Pancreas (tissue), 10 donors: Measurements from ENCODE around the gene ZNF184. TPM values are rescaled to one million over a fixed set of nuclear protein-coding genes. Genes with fewer than 3 reads are reported as not detected.

Experiments used
- ATAC-seq, 4 donors: fragments of 200-7000 bp; cut with Tn5 transposase; one replicate each; pipeline versions ENCODE4 v1.8.0 to v1.9.1; 2020; ENCODE audit warnings: mild to moderate bottlenecking in 4 of 4, moderate library complexity in 4 of 4
- DNase-seq, 6 donors: peaks; one replicate each; pipeline ENCODE4 v3.0.0-alpha.2; 2020
- FAIRE-seq: peaks from 2 replicates; lab custom pipeline; 2012; peaks lifted over from hg19 to GRCh38; lab: Jason Lieb, UNC
- H3K27ac ChIP-seq, 4 donors: fragments of 200-600 bp; sonication (generic); 1 replicate in 3 of 4; 2 replicates in 1 of 4; pipeline versions ENCODE4 v1.5.0 to v1.8.0; 2020
- H3K27me3 ChIP-seq, 4 donors: fragments of 200-600 bp; one replicate each; pipeline ENCODE4 v1.8.0; 2021
- H3K36me3 ChIP-seq, 3 donors: fragments of 200-600 bp; sonication (generic) in 1 of 3; one replicate each; pipeline versions ENCODE4 v1.5.0 to v1.8.0; 2020 to 2021
- H3K4me1 ChIP-seq, 3 donors: fragments of 200-600 bp; one replicate each; pipeline ENCODE4 v1.8.0; 2021
- H3K4me3 ChIP-seq, 4 donors: fragments of 200-600 bp; sonication (generic) in 2 of 4; one replicate each; pipeline versions ENCODE4 v1.5.0 to v1.8.0; 2020 to 2021
- H3K9me3 ChIP-seq, 4 donors: fragments of 200-600 bp; one replicate each; pipeline ENCODE4 v1.8.0; 2021
- CTCF ChIP-seq, 4 donors: fragments of 200-600 bp; sonication (generic) in 3 of 4; IDR thresholded peaks; one replicate each; pipeline versions ENCODE4 v1.5.0 to v1.8.0; 2021; ENCODE audit warnings: antibody characterized with exemption in 4 of 4
- WGBS, 2 donors: extraction: QIAGEN DNeasy Blood & Tissue Kit; methylation state at CpG; one replicate each; pipeline ENCODE4 v1.1.7; 2013; 5-methylcytosine and 5-hydroxymethylcytosine counted together
- intact Hi-C, 3 donors: fragments of 100-400 bp; cut with DNase I; formaldehyde crosslinking; loops; one replicate each; pipeline versions ENCODE4 v1.11.1 to v1.14.2; 2022
- polyA plus RNA-seq, 2 donors: library from polyadenylated mRNA; stranded (reverse); fragments of 200-250 nt; gene quantifications; one replicate each; pipeline ENCODE4 v1.2.3, GENCODE V29; 2013
- total RNA-seq, 6 donors: library from RNA; stranded (reverse); fragmentation: NEBNext Ultra II Directional in 4 of 6; extraction: Animal tissue kit (Norgen Biotek cat#: 25700) in 4 of 6; gene quantifications; one replicate each; pipeline versions ENCODE4 v1.2.1 to v1.2.4, GENCODE V29; 2021 to 2023
- donor health status: healthy with polysubstance abuse.
- donor health status: DM: no; HTN: no; CAD: no; lungs with moderate emphysema.
- donor health status: DM: no; HTN: no; CAD: no.
- donor health status: control.
- donor health status: control.
- donor health status: Bipolar disorder and iron deficiency.
- donor health status: DM: yes; HTN: yes; CAD: no.
- donor health status: DM: no; HTN: no; CAD: no.
- donor health status: DM: no; HTN: no; CAD: no.
- donor health status: DM: yes; HTN: yes; CAD: no.

ZNF184 gene
- total and polyA plus RNA-seq, 8 donors, result 1.1 to 4.6 (median 2.2) TPM

GRCh38 chr6:27476090-27476489 is 3.2 kb upstream of the ZNF184 start:
- no peak for FAIRE-seq

GRCh38 chr6:27474672-27475071 is 1.8 kb upstream of the ZNF184 start:
- Histone ChIP-seq H3K4me1 (peaks cover 0 to 20% (median 0%) of the 10 kb centered on the region in 3 donors), H3K9me3 (no peaks in the 10 kb centered on the region), H3K27ac (no peak overlapping the region), H3K36me3 (no peaks in the 10 kb centered on the region), H3K4me3 (no peak overlapping the region), H3K27me3 (no peaks in the 10 kb centered on the region)
- DNase-seq (no peak), FAIRE-seq (no peak), ATAC-seq (no peak)
- TF ChIP-seq CTCF (IDR thresholded peaks at IDR 0.05), result no peak
- 60 to 82% methylated on average over 3 of the region's 3 CpGs for WGBS, 2 donors
- intact Hi-C loops, result no loop called here

More at GRCh38 chr6:27476090-27476489, 3.2 kb upstream of the ZNF184 start:
- Histone ChIP-seq H3K4me1 (peaks cover 0 to 16% (median 0%) of the 10 kb centered on the region in 3 donors), H3K36me3 (no peaks in the 10 kb centered on the region), H3K27me3 (no peaks in the 10 kb centered on the region), H3K27ac (no peak overlapping the region), H3K9me3 (no peaks in the 10 kb centered on the region), H3K4me3 (no peak overlapping the region)
- intact Hi-C loops, result no loop called here
- no peak for ATAC-seq
- no peak for DNase-seq
- WGBS, 2 donors, result 94 to 100% methylated on average over 1 of the region's 1 CpG
- TF ChIP-seq CTCF (IDR thresholded peaks at IDR 0.05), result no peak

GRCh38 chr6:27474172-27474465 is 1.2 kb upstream of the ZNF184 start:
- peak overlapping the region in 1 of 4 donors; percentile 6 for H3K27ac ChIP-seq
- TF ChIP-seq CTCF (IDR thresholded peaks at IDR 0.05), result no peak
- no peak for FAIRE-seq

GRCh38 chr6:27472182-27472616 is 706 bp downstream of the ZNF184 start:
- Histone ChIP-seq H3K4me3 (peak overlapping the region; percentile 52 to 86 (median 74)), H3K27ac (peak overlapping the region; percentile 92 to 97 (median 95)), H3K36me3 (peaks cover 0 to 3% (median 0%) of the 10 kb centered on the region in 3 donors), H3K27me3 (no peaks in the 10 kb centered on the region), H3K4me1 (peaks cover 0 to 16% (median 0%) of the 10 kb centered on the region in 3 donors), H3K9me3 (no peaks in the 10 kb centered on the region)
- 1 to 2% methylated on average over 13 of the region's 13 CpGs for WGBS, 2 donors
- FAIRE-seq (no peak), ATAC-seq (peak; percentile 35 to 64 (median 51)), DNase-seq (peak in 1 of 6 donors; percentile 55)
- no peak for TF ChIP-seq CTCF (IDR thresholded peaks at IDR 0.05)
- intact Hi-C loops, result no loop called here

More at GRCh38 chr6:27474172-27474465, 1.2 kb upstream of the ZNF184 start:
- ATAC-seq, result no peak
- WGBS, 2 donors, result 27 to 37% methylated on average over 4 of the region's 4 CpGs
- peaks cover 0 to 20% (median 0%) of the 10 kb centered on the region in 3 donors for H3K4me1 ChIP-seq
- peak in 2 of 6 donors; percentile 15 to 36 for DNase-seq
- no peaks in the 10 kb centered on the region for H3K9me3 ChIP-seq
- H3K27me3 ChIP-seq, result no peaks in the 10 kb centered on the region
- peak overlapping the region in 3 of 4 donors; percentile 52 to 86 (median 79) for H3K4me3 ChIP-seq
- no peaks in the 10 kb centered on the region for H3K36me3 ChIP-seq
- intact Hi-C loops, result no loop called here

- Histone ChIP-seq H3K27me3 (no peaks in the 10 kb centered on the region), H3K36me3 (peaks cover 0 to 4% (median 0%) of the 10 kb centered on the region in 3 donors), H3K9me3 (no peaks in the 10 kb centered on the region), H3K27ac (peak overlapping the region in 2 of 4 donors; percentile 92 to 97), H3K4me1 (peaks cover 0 to 16% (median 0%) of the 10 kb centered on the region in 3 donors), H3K4me3 (peak overlapping the region in 3 of 4 donors; percentile 68 to 86 (median 79))
- 29 to 40% methylated on average over 6 of the region's 6 CpGs for WGBS, 2 donors
- TF ChIP-seq CTCF (IDR thresholded peaks at IDR 0.05), result no peak
- DNase-seq (no peak), FAIRE-seq (no peak), ATAC-seq (no peak)
- intact Hi-C loops, result no loop called here
Measured at GRCh38 chr6:27471365-27472115, 1.4 kb downstream of the ZNF184 start.
